HUES6 (cell line): ENCODE measurements around the gene PRMT7.

ENCODE experiments used
- H3K27ac ChIP-seq: 2 replicates; pipeline ENCODE4 v1.7.0; 2013; ENCODE audit warnings: low read depth, mild to moderate bottlenecking, low read length, inconsistent platforms
- H3K27me3 ChIP-seq: 2 replicates; pipeline ENCODE4 v1.6.1; 2013; ENCODE audit warnings: low read length; ENCODE audit not compliant: control insufficient read depth, insufficient read depth
- H3K36me3 ChIP-seq: 2 replicates; pipeline ENCODE4 v1.6.1; 2013; ENCODE audit warnings: low read length; ENCODE audit not compliant: control insufficient read depth, insufficient read depth
- H3K4me1 ChIP-seq: 2 replicates; pipeline ENCODE4 v1.6.1; 2013; ENCODE audit warnings: low read length; ENCODE audit not compliant: control insufficient read depth, insufficient read depth
- H3K4me3 ChIP-seq: 2 replicates; pipeline ENCODE4 v1.5.1; 2013; ENCODE audit warnings: low read depth, low read length
- H3K9ac ChIP-seq: one replicate; pipeline ENCODE4 v1.6.1; 2013; ENCODE audit warnings: mild to moderate bottlenecking, low read length
- H3K9me3 ChIP-seq: 2 replicates; pipeline ENCODE4 v1.6.1; 2013; ENCODE audit warnings: low read depth, low read length; ENCODE audit not compliant: control insufficient read depth, insufficient read depth

PRMT7 gene

GRCh38 chr16:68339214-68339613, 28.4 kb downstream of the PRMT7 start:
- Histone ChIP-seq H3K4me1 (peaks cover 4% of the 10 kb centered on the region; the same call in 1 of the 2 replicates), H3K9me3 (no peaks in the 10 kb centered on the region), H3K36me3 (peaks cover 76% of the 10 kb centered on the region), H3K27me3 (no peaks in the 10 kb centered on the region), H3K9ac (no peak overlapping the region), H3K4me3 (no peak overlapping the region), H3K27ac (no peak overlapping the region)

GRCh38 chr16:68342620-68343019, 31.8 kb downstream of the PRMT7 start:
- no peak overlapping the region for H3K9ac ChIP-seq
- no peak overlapping the region for H3K4me3 ChIP-seq
- H3K4me1 ChIP-seq = peaks cover 4% of the 10 kb centered on the region; the same call in 1 of the 2 replicates
- no peak overlapping the region for H3K27ac ChIP-seq
- H3K27me3 ChIP-seq = no peaks in the 10 kb centered on the region
- H3K9me3 ChIP-seq = no peaks in the 10 kb centered on the region
- H3K36me3 ChIP-seq = peaks cover 83% of the 10 kb centered on the region

- H3K9ac ChIP-seq = no peak overlapping the region
- H3K9me3 ChIP-seq = no peaks in the 10 kb centered on the region
- H3K4me1 ChIP-seq = peaks cover 4% of the 10 kb centered on the region; the same call in 1 of the 2 replicates
- H3K27ac ChIP-seq = no peak overlapping the region
- H3K27me3 ChIP-seq = no peaks in the 10 kb centered on the region
- no peak overlapping the region for H3K4me3 ChIP-seq
- H3K36me3 ChIP-seq = peaks cover 83% of the 10 kb centered on the region
Measured at GRCh38 chr16:68343137-68343536, 32.3 kb downstream of the PRMT7 start.

- H3K27ac ChIP-seq = no peak overlapping the region
- H3K36me3 ChIP-seq = peaks cover 83% of the 10 kb centered on the region
- H3K9me3 ChIP-seq = no peaks in the 10 kb centered on the region
- no peak overlapping the region for H3K9ac ChIP-seq
- peaks cover 4% of the 10 kb centered on the region; the same call in 1 of the 2 replicates for H3K4me1 ChIP-seq
- H3K27me3 ChIP-seq = no peaks in the 10 kb centered on the region
- no peak overlapping the region for H3K4me3 ChIP-seq
Measured at GRCh38 chr16:68344252-68344651, 33.4 kb downstream of the PRMT7 start.

- no peaks in the 10 kb centered on the region for H3K9me3 ChIP-seq
- H3K4me3 ChIP-seq = no peak overlapping the region
- no peaks in the 10 kb centered on the region for H3K27me3 ChIP-seq
- H3K36me3 ChIP-seq = peaks cover 83% of the 10 kb centered on the region
- H3K4me1 ChIP-seq = peaks cover 4% of the 10 kb centered on the region; the same call in 1 of the 2 replicates
- no peak overlapping the region for H3K27ac ChIP-seq
- no peak overlapping the region for H3K9ac ChIP-seq
Measured at GRCh38 chr16:68345351-68345810, 34.6 kb downstream of the PRMT7 start.

- no peak overlapping the region for H3K27ac ChIP-seq
- H3K27me3 ChIP-seq = no peaks in the 10 kb centered on the region
- no peak overlapping the region for H3K9ac ChIP-seq
- H3K36me3 ChIP-seq = peaks cover 83% of the 10 kb centered on the region
- peaks cover 4% of the 10 kb centered on the region; the same call in 1 of the 2 replicates for H3K4me1 ChIP-seq
- no peak overlapping the region for H3K4me3 ChIP-seq
- no peaks in the 10 kb centered on the region for H3K9me3 ChIP-seq
Measured at GRCh38 chr16:68345958-68346635, 35.3 kb downstream of the PRMT7 start.

- no peak overlapping the region for H3K9ac ChIP-seq
- H3K4me3 ChIP-seq = no peak overlapping the region
- no peaks in the 10 kb centered on the region for H3K9me3 ChIP-seq
- H3K36me3 ChIP-seq = peaks cover 85% of the 10 kb centered on the region
- no peak overlapping the region for H3K27ac ChIP-seq
- peaks cover 4% of the 10 kb centered on the region; the same call in 1 of the 2 replicates for H3K4me1 ChIP-seq
- no peaks in the 10 kb centered on the region for H3K27me3 ChIP-seq
Measured at GRCh38 chr16:68346892-68347480, 36.2 kb downstream of the PRMT7 start.

GRCh38 chr16:68347605-68348004, 36.8 kb downstream of the PRMT7 start:
- Histone ChIP-seq H3K27me3 (no peaks in the 10 kb centered on the region), H3K4me1 (peaks cover under 1% of the 10 kb centered on the region; the same call in 1 of the 2 replicates), H3K27ac (no peak overlapping the region), H3K36me3 (peaks cover 85% of the 10 kb centered on the region), H3K9ac (no peak overlapping the region), H3K9me3 (no peaks in the 10 kb centered on the region), H3K4me3 (no peak overlapping the region)

- H3K9me3 ChIP-seq = no peaks in the 10 kb centered on the region
- H3K9ac ChIP-seq = no peak overlapping the region
- peaks cover 91% of the 10 kb centered on the region for H3K36me3 ChIP-seq
- no peak overlapping the region for H3K4me3 ChIP-seq
- no peaks in the 10 kb centered on the region for H3K4me1 ChIP-seq
- H3K27ac ChIP-seq = no peak overlapping the region
- no peaks in the 10 kb centered on the region for H3K27me3 ChIP-seq
Measured at GRCh38 chr16:68348639-68349445, 38.0 kb downstream of the PRMT7 start.

- H3K36me3 ChIP-seq = peaks cover 98% of the 10 kb centered on the region
- H3K4me3 ChIP-seq = no peak overlapping the region
- no peaks in the 10 kb centered on the region for H3K4me1 ChIP-seq
- H3K9me3 ChIP-seq = no peaks in the 10 kb centered on the region
- H3K9ac ChIP-seq = no peak overlapping the region
- H3K27me3 ChIP-seq = no peaks in the 10 kb centered on the region
- no peak overlapping the region for H3K27ac ChIP-seq
Measured at GRCh38 chr16:68349838-68350410, 39.1 kb downstream of the PRMT7 start.
